HepG2 (cell line): ENCODE data around the gene GPER1. TPM values are rescaled to one million over a fixed set of nuclear protein-coding genes. Genes with fewer than 3 reads are reported as not detected.
A peak's percentile ranks its signal among the peaks of the same experiment; 100 is the strongest.

Source experiments
- ATF6 ChIP-seq: sonication (generic); formaldehyde crosslinking; conservative IDR thresholded peaks from 2 replicates; pipeline ENCODE4 v1.4.0; 2020; ENCODE audit warnings: missing genetic modification reagents
- CCAR2 ChIP-seq: fragments of 200-400 bp; formaldehyde crosslinking; optimal IDR thresholded peaks from 2 replicates; pipeline ENCODE3; 2018; ENCODE audit warnings: low read depth, mild to moderate bottlenecking, low read length, moderate library complexity
- DNMT3B ChIP-seq: conservative IDR thresholded peaks from 2 replicates; pipeline ENCODE4 v1.6.1; 2016; ENCODE audit warnings: missing biosample characterization, control low read depth
- KDM1A ChIP-seq: IDR thresholded peaks from 2 replicates; pipeline ENCODE4 v1.6.1; 2016; ENCODE audit warnings: missing compliant biosample characterization
- KDM6A ChIP-seq: IDR thresholded peaks from 2 replicates; pipeline ENCODE4 v1.6.1; 2016; ENCODE audit warnings: low read depth
- MBD4 ChIP-seq: IDR thresholded peaks from 2 replicates; pipeline ENCODE4 v1.6.1; 2012; ENCODE audit warnings: low read length, inconsistent platforms, borderline replicate concordance
- MTERF4 ChIP-seq: sonication (generic); formaldehyde crosslinking; IDR thresholded peaks from 2 replicates; pipeline ENCODE4 v1.8.0; 2023; ENCODE audit warnings: mild to moderate bottlenecking, missing genetic modification reagents
- NFE2L2 ChIP-seq: fragments of 150-350 bp; IDR thresholded peaks from 2 replicates; pipeline ENCODE4 v1.6.1; 2014; ENCODE audit warnings: low read length
- NR2F1 ChIP-seq, 2 experiments: fragments of 450-650 bp in 1 of 2; formaldehyde crosslinking in 1 of 2; IDR thresholded peaks; 2 replicates each; pipeline versions ENCODE4 v1.5.0 to v1.6.1; 2016 to 2020; ENCODE audit warnings: mild to moderate bottlenecking in 1 of 2, missing compliant biosample characterization in 1 of 2, missing genetic modification reagents in 1 of 2, moderate library complexity in 1 of 2
- SAFB2 ChIP-seq: sonication (generic); formaldehyde crosslinking; IDR thresholded peaks from 2 replicates; pipeline ENCODE4 v1.5.1; 2020; ENCODE audit warnings: missing genetic modification reagents, low read depth, mild to moderate bottlenecking, borderline replicate concordance
- TCF12 ChIP-seq, 2 experiments: fragments of 450-650 bp in 1 of 2; sonication (generic) in 1 of 2; formaldehyde crosslinking in 1 of 2; IDR thresholded peaks; 2 replicates each; pipeline versions ENCODE4 v1.6.1 to v1.8.0; 2017 to 2022; ENCODE audit warnings: antibody characterized with exemption in 1 of 2, mild to moderate bottlenecking in 1 of 2, missing genetic modification reagents in 1 of 2, moderate library complexity in 1 of 2
- THAP8 ChIP-seq: sonication (generic); formaldehyde crosslinking; IDR thresholded peaks from 2 replicates; pipeline ENCODE4 v1.5.1; 2020; ENCODE audit warnings: missing genetic modification reagents, mild to moderate bottlenecking, borderline replicate concordance
- ZEB1 ChIP-seq: IDR thresholded peaks from 2 replicates; pipeline ENCODE4 v1.6.1; 2012; ENCODE audit warnings: mild to moderate bottlenecking, low read depth, inconsistent platforms; ENCODE audit not compliant: insufficient replicate concordance
- ZNF160 ChIP-seq: sonication (generic); formaldehyde crosslinking; IDR thresholded peaks from 2 replicates; pipeline ENCODE4 v1.8.0; 2022; ENCODE audit warnings: mild to moderate bottlenecking, inconsistent platforms, missing genetic modification reagents
- ZNF329 ChIP-seq: sonication (generic); formaldehyde crosslinking; IDR thresholded peaks from 2 replicates; pipeline ENCODE4 v1.9.0; 2021; ENCODE audit warnings: low read depth, mild to moderate bottlenecking, missing genetic modification reagents
- ZNF335 ChIP-seq: sonication (generic); formaldehyde crosslinking; IDR thresholded peaks from 2 replicates; pipeline ENCODE4 v1.4.0; 2020; ENCODE audit warnings: missing genetic modification reagents
- ZNF563 ChIP-seq: sonication (generic); formaldehyde crosslinking; IDR thresholded peaks from 2 replicates; pipeline ENCODE4 v1.8.0; 2022; ENCODE audit warnings: mild to moderate bottlenecking, moderate library complexity, missing genetic modification reagents
- ZNF574 ChIP-seq: sonication (generic); formaldehyde crosslinking; IDR thresholded peaks from 2 replicates; pipeline ENCODE4 v1.4.0; 2020; ENCODE audit warnings: missing genetic modification reagents
- ZNF878 ChIP-seq: sonication (generic); formaldehyde crosslinking; IDR thresholded peaks from 2 replicates; pipeline ENCODE4 v1.8.1; 2023; ENCODE audit warnings: mild to moderate bottlenecking, missing genetic modification reagents, moderate library complexity
- polyA plus RNA-seq, 8 experiments: library from polyadenylated mRNA; depleted of rRNA in 3 of 8; stranded (reverse) in 7 of 8; unstranded in 1 of 8; fragments of >200 nt; fragmentation: Illumina TruSeq in 4 of 8; extraction: Trizol in 4 of 8; gene quantifications; 2 replicates each; pipeline versions ENCODE4 v1.2.1 to v1.2.3, GENCODE V29; 2011 to 2016; ENCODE audit warnings: low read depth in 4 of 8, missing spikeins in 1 of 8, mixed read lengths in 1 of 8; ENCODE audit not compliant: insufficient read depth in 1 of 8
- total RNA-seq, 5 experiments: library from RNA; depleted of rRNA; stranded (reverse); fragments of >200 nt; fragmentation: Illumina TruSeq; extraction: Trizol; gene quantifications; 2 replicates each; pipeline ENCODE4 v1.2.3, GENCODE V29; 2016; ENCODE audit warnings: low read depth in 1 of 5
- TF ChIP-seq, protein P1 (sequence below): sonication (generic); formaldehyde crosslinking; IDR thresholded peaks from 2 replicates; pipeline ENCODE4 v1.8.0; 2022; ENCODE audit warnings: low read depth, missing genetic modification reagents

GPER1 gene
- total and polyA plus RNA-seq, 2 of the 13 experiments (the other 11 are each of a cell fraction or from before 2014, with no cell fraction given): 12.7 to 19.7 TPM

DNA sequence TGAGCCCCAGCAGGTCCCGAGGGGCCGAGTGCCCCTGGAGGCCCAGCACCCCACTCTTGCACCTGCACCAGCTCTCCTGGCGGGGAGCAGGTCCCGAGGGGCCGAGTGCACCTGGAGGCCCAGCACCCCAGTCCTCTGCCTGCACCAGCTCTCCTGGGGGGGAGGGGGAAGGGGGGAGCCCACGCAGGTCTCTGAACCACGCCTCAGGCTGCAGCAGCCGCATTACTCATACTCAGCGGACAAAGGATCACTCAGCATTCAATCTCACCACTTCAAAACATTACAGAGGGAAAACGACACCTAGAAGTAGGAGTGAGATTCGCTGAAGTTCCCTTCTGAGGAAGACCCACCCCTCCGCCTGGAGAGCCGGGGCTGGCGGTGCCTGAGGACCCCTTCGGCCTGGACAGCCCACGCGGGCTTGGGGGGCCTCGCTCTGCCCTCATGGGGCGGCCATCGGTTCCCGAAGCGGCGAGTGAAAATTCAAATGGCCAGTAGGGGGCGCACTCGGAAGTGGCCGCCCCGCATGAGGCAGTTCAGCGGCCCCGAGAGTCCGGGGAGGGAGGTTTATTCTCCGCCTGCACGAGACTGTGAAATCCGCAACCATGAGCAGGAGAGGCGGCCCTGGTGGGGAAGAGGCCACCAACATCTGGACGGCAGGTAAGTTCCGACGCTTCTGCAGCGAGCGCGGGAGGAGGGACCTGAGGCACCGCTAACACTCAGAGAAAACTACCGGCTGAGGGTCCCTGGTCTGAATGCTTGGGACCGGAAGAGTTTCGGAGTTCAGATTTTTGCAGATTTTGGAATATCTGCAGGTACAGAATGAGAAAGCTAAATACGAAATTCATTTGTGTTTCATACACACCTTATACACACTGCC, 1.1 kb upstream of the GPER1 start (continued):
- TF ChIP-seq ATF6 (CRISPR knock-in tag) (0 out of 2 replicates have a peak, but pooled peaks have one; percentile 34), KDM6A (CRISPR knock-in tag) (no peak), MTERF4 (CRISPR knock-in tag) (0 out of 2 replicates have a peak, but pooled peaks have one; percentile 59), DNMT3B (CRISPR knock-in tag) (0 out of 2 replicates have a peak, but pooled peaks have one; percentile 48), ZNF160 (CRISPR knock-in tag) (0 out of 2 replicates have a peak, but pooled peaks have one; percentile 22), ZNF878 (CRISPR knock-in tag) (peak; percentile 89), TCF12 (IDR thresholded peaks at IDR 0.05) (no peak), TCF12 (CRISPR knock-in tag; IDR thresholded peaks at IDR 0.05) (no peak), MBD4 (no peak), KDM1A (CRISPR knock-in tag) (no peak), NFE2L2 (no peak), ZNF574 (CRISPR knock-in tag) (peak; percentile 71), NR2F1 (CRISPR knock-in tag; IDR thresholded peaks at IDR 0.05) (peak in 1 of 2 experiments; percentile 22; a peak in 1 of 4 replicates), SAFB2 (CRISPR knock-in tag) (no peak), ZEB1 (peak; percentile 76), THAP8 (CRISPR knock-in tag) (peak; percentile 51; the same call in 1 of the 2 replicates), ZNF335 (CRISPR knock-in tag) (peak; percentile 77), CCAR2 (no peak), ZNF329 (CRISPR knock-in tag) (no peak), ZNF563 (CRISPR knock-in tag) (peak; percentile 26; the same call in 1 of the 2 replicates)
- TF ChIP-seq, protein P1, sequence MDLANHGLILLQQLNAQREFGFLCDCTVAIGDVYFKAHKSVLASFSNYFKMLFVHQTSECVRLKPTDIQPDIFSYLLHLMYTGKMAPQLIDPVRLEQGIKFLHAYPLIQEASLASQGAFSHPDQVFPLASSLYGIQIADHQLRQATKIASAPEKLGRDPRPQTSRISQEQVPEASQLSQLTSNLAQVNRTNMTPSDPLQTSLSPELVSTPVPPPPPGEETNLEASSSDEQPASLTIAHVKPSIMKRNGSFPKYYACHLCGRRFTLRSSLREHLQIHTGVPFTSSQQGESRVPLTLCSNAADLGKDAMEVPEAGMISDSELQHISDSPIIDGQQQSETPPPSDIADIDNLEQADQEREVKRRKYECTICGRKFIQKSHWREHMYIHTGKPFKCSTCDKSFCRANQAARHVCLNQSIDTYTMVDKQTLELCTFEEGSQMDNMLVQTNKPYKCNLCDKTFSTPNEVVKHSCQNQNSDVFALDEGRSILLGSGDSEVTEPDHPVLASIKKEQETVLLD (CRISPR knock-in tag): no peak
